HG02642 (cell line): ENCODE data around the gene ZNF80.

Experiments used
- ATAC-seq: cut with Tn5 transposase; IDR thresholded peaks from one replicate; pipeline ENCODE4 v1.9.1; 2021; ENCODE audit warnings: mild to moderate bottlenecking; ENCODE audit not compliant: unreplicated experiment, poor library complexity

ZNF80 gene

DNA sequence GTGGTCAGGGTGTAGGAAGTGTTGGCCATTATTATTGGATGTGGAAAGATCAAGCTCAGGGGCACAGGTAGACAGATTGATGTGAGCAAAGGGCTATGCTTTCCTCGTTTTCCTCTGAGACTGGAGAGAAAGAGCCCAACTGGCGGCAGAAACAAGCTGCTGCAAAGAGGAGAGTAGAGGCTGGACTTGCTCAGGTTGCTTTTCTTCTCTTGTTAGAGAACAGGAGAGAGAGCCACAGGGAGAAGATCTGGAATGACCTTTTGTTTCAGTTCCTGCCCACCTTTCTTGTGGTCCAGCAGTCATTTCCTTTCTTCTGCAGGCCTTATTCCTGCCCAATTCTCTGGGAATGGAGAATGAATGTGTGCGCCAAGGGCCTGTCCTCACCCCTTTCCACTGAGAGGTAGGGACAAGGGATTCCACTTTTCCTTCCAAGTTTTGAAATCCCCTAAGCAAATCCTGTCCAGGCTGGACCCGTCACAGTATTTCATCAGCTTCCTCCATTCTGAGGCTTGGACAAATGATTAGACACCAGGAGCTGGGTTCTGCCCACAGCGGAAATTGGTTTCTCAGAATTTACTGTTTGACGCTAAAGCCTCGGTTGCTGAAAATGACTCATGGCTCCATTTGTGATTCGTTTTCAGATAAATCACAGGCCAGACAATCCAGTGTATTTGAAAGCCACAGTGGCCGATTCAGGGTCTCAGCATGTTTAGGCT is 16.1 kb downstream of the ZNF80 start:
- no peak for ATAC-seq

DNA sequence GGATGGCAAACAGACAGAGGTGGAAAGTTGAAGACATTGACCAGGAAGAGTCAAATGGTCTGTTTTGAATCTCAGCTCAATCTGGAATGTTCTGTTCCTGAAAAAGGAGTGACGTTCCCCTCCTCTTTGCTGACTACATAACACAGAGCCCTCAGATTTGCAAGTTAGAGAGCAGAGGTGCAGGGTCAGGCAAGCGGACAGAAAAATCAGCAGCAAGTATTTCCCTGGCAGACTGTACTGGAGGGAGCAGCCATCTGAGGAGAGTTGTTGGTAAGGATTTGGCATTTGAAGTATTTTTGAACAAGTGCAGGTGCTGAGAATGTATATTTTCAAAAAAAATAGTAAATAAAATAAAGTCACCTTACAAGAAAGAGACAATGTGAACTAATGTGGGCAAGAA is 17.6 kb downstream of the ZNF80 start:
- no peak for ATAC-seq

DNA sequence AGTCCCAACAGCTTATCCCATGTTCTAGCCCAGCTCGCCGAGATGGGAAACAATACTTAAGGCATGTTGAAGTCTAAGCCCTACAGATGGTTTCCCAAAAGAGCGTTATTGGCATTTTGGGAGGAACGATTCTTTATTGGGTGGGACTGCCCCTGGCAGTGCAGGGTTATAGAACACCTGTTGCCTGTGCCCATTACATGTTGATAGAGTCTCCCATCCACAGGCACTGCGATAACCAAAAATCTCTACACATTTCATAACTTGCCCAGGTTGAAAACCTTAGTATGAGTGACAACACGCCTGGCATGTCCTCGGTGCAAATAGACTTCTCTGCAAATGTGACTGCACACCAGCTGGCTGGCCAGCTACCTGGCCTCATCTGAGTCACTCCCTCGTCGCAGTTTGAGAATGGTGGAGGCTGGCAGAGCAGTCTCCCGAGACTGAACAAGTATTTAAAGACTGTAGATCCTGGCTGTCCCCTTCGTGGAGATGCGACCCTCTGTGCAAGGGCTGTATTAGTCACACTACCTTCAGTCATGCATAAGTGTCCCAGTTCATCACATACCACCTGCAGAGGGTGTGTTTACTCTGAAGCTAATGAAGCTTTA is 18.7 kb downstream of the ZNF80 start:
- no peak for ATAC-seq

DNA sequence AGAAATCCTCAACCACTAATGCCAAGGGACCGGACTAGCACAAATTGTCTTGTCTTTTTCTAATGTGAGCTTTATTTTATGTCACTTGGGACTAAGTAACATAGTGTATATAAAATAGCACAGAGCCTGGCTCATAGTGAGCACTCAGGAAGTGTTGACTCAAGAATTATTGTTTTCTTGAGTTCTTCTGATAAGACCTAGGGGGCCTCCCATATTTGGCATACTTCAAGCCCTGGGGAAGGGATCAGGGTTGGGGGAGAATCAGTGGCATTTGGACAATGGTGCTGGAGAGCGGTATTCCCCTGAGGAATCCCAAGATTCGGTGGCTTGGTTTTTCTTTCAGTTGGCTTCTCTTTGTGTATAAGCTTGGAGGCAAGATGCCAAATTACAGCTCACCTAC is 19.4 kb downstream of the ZNF80 start:
- ATAC-seq: no peak

DNA sequence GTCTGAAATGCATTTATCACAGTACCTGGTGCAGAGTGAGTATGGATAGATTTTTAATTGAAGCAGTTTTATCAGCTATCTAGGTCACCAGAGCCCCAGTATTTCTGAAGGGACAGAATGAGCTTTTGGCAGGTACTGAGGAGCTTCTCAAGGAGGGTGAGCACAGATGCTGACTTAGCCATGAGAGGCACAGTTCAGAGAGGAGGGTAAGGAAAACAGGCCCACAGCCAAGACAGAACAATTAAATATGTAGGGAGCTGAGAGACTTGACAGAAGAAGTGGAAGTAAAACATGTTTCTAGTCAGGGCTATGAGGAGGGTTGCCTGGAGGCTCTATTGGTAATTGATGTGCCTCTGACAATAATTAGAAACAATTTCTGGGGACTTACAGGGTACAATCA is 20.1 kb downstream of the ZNF80 start:
- ATAC-seq: no peak

DNA sequence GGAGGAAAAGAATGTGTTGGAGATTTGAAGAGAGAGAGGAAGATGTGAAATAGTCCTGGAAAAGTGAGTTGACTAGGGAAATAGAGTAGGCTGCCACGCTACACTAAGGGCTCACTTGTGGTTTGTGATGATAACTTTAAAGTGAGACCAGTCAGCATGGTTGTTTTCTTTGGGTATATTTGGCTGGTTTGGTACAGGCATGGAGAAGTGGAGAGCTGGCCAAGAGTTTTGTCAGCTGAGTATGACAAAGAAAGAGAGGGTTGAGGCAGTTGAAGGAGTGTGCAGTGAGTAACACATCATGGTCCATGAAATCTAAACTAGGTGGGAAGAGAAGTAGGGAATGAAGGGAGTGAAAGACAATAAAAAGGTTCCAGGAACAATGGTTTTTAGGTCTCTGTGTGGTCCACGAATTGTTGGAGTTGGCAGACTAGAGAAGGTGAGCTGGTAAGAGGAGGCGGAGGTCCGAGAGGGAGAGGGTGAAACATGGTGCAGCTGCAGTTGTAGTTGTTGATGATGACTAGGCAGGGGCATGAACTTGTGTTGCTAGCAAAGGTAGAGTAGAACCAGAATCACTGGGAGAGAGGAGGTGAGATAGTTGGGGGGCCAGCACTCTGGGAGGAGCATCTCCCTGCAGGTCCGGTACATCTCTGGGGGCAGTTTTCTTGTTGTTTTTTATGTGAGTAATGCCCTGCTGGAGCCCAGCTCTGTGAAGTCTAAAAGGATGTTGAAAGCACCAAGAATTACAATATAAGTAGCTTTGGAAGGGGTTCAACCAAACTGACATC is 21.0 kb downstream of the ZNF80 start:
- ATAC-seq: no peak

DNA sequence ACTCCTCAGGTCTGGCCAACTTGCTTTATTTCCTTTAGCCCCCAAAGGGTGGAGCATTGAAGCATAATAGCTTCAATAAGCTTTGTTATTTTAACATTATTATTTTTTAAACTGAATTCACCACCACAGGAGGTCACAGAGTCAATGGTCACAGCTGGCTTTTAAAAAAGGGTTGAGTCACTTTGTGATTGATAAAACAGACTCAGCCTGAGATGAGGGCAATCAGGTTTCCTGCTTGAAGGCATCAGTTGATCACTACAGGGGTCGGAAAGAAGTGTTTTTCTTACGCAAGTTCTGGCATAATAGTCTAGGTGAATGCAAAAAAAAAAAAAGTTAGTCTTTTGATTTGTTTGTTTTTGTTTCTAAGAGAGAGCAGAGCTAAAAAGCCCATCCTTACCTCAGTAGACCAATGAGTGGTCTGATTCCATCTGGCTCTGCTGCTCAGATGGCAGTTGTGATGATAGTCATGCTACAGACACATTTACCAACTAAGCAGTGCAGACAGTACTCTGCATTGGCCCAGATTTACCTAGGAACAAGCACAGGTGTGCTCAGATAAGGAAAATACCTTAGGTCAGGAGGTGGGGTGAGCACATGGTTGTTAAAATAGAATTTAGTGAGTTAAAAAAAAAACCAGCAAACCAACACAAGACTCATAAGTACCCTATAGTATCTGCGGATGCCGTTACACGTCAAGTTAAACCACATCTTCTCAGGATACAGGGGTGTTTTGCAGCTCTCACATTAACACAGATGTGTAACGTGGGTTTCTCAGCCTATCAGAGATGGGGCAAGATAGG is 22.6 kb downstream of the ZNF80 start:
- peak; percentile 16 for ATAC-seq

DNA sequence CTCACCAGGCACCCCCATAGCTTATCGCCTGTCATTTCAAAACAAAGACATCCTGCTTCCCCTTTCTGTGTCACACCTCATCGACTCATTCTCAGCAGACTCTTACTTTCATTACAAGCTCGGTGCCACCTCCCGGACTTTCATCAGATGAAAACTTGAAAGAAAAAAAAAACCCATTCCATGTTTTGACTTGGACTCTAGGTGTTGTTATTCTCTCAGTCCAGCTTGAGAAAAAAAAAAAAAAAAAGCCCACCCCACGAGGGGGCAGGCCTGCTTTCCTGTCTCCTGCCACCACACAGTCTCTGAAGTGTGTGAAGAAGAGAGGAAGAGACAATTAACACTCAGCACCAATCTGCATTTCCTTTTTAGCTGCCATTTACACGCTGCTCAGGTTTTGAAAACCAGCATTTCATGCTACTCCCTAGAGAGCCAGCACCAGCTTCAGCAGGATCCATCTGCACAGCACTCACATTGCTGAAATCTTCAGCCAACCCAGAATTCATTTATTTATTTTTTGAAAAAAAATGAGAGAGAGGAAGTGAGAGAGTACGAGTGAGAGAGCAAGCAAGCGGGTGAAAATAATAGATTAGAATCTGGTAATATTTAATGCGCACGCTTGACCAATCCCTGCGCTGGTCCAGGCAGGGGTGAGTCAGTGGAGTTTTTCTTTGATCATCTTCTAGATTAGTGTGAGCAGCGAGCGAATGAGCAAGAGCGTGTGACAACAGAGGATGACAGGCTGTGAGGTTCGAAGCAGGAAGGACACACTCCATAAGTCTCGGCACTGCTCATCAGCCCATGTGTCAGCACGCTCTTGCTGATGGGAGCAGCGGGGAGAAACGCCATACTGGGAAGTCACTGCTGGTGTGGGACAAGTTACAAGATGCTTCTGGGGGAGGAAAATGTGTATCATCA is 23.5 kb downstream of the ZNF80 start:
- peak; percentile 87 for ATAC-seq

DNA sequence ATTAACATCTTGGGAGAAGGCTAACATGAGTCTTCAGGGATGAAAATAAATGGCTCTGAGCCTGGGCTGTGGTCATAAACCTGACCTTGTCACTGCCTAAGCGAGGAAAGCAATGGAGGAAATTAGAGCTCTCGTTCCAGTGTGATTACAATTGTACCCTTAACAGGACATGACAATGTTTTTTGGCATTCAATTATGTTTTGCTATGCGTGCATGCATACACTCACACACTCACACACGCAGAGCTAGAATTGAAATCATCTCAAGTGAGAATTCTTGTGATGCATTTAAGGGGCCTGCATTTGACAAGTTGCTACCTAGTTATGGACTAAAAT is 24.1 kb downstream of the ZNF80 start:
- ATAC-seq: peak; percentile 7

DNA sequence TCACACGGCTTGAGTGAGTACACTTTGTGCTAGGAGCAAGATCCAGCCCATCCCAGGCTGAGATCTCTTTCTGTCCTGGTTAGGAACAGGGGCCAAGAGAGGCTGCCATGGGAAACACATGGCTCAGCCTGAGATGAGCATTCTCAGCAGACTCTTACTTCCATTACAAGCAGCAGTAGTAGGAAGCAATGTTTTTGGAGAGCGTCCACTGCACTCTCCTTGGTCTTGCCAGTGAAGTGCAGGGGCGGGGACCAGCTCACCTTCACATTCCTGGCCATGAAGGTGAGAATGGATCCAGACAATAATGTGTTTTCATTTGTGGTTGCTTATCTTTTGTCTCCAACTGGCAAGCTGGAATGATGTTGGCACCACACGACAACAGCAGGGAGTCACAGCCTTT is 24.7 kb downstream of the ZNF80 start:
- ATAC-seq: no peak

DNA sequence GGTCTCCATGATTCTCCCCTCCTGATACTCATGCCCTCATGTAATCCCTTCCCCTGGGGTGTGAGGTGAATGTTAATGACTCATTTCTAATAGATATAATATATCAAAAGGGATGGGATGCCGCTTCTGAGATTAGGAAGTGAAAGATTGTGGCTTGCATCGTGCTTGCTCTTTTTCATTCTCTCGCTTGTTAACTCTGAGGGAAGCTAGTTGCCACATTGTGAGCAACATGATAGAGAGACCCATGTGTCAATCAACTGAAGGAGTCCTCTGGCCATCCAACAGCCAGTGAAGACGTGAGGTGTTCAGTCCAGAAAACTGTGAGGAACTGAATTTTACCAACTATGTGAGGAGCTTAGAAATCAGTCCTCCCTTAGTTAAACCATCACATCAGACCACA is 29.6 kb downstream of the ZNF80 start:
- ATAC-seq: peak; percentile 81

DNA sequence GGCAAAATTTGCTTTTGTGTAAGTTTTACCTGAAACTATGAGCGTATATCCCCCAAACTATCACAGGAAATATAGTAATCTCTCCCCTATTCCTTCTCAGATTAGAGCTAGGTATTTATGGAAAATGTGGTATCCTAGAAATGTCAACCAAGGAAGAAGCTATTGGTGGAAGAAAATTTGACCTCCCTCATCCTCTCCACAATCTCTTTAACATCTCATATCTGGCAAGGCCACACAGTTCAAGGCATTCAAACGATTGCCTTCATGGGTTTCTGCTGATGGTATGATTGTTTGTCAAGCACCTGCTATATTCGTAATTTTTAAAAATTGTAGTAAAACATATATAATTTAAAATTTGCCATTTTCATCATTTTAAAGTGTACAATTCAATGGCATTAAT is 31.0 kb downstream of the ZNF80 start:
- ATAC-seq: no peak

DNA sequence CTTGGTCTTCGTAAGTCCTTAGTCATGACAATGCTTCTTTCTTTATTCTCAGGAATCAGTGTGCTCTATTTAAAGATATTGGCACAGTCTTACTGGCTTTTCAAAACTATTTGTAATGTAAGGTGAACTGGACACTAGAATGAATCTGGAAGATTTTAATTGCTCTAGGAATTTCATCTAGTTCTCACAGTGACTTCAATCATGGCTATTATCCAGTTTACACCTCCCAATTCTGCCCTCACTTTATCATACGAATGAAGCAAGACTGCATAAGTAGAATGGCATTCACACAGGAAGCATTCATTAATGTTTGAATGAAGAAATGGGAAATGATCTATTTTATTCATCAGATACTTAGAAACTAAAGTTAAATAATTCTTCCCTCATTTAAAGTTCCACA is 31.8 kb downstream of the ZNF80 start:
- no peak for ATAC-seq

DNA sequence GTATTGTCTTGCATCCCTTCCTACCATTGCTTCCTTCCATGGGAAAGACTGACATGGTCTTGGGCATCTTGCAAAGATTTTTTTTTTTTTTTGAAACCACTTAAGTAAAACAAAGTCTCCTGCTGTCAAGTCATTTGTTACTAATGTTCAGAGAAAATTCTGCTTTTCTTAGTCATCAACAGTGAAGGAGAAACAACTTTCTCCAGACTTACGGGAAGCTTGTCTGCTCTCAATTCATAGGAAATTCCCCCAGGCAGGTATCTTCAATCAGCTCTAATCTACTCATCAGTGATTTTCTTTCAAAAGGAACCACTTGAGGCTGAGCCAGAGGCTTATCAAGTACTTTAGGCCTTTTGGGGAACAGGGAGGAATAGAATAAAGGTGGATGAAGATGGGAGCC is 42.6 kb downstream of the ZNF80 start:
- no peak for ATAC-seq

DNA sequence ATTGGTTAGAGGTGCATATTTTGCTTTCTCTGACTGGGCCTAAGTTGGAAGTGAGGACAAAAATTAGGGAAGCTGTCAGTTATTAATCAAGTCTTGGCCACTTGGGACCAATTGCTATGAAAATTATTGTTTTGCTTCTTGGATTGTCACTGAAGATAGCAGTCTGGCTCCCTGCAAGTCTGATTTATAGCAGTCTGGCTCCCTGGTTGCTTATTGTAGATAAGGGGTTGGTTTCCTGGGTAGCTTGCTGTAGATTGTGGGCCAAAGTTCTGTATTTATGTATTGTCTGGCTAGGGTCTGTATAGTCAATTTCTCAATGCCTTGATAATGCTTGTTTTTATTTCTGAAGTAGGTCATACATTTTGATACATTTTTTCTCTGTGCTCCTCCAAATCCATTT is 45.2 kb downstream of the ZNF80 start:
- ATAC-seq: no peak

DNA sequence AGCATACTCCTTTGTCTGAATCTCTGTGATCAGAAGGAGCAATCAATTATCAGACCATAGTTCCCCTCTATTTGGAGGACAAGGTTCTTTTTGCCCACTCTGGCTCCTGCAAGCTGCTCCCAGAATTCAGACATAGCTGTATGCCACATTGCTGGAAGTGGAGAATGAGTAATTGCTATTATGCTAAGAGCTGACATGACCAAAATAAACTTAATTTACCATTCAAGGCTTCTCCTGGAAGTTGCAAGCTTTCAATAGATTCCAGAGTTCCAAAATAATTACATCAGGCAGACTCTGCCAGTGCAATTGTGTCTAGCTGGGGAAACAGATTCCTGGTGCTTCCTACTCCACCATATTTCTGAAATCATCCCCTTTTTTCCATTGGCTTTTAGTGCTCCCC is 50.9 kb downstream of the ZNF80 start:
- no peak for ATAC-seq
